Measurements from ENCODE around the gene YPEL3.

The YPEL3 gene

DNA sequence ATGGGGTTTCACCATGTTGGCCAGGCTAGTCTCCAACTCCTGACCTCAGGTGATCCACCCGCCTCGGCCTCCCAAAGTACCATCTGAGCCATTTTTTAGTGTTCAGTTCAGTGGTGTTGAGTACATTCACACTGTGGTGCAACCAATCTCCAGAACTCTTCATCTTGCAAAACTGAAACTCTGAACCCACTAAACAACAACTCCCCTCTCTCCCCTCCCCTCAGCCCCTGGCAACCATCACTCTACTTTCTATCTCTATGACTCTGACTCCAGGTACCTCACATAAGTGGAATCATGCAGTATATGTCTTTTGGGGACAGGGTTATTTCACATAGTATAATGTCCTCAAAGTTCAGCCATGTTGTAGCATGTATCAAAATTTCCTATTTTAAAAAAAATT, 45.7 kb upstream of the YPEL3 start:
- no peak overlapping the region for H3K4me3 ChIP-seq (ENCODE audit: control insufficient read depth, low read depth, low read length)
- DNase-seq (ENCODE audit: low read depth) = no peak
- TF ChIP-seq, protein P1, sequence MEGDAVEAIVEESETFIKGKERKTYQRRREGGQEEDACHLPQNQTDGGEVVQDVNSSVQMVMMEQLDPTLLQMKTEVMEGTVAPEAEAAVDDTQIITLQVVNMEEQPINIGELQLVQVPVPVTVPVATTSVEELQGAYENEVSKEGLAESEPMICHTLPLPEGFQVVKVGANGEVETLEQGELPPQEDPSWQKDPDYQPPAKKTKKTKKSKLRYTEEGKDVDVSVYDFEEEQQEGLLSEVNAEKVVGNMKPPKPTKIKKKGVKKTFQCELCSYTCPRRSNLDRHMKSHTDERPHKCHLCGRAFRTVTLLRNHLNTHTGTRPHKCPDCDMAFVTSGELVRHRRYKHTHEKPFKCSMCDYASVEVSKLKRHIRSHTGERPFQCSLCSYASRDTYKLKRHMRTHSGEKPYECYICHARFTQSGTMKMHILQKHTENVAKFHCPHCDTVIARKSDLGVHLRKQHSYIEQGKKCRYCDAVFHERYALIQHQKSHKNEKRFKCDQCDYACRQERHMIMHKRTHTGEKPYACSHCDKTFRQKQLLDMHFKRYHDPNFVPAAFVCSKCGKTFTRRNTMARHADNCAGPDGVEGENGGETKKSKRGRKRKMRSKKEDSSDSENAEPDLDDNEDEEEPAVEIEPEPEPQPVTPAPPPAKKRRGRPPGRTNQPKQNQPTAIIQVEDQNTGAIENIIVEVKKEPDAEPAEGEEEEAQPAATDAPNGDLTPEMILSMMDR (conservative IDR thresholded peaks at IDR 0.05; ENCODE audit: control insufficient read depth, insufficient read depth, low read depth, low read length) = no peak

DNA sequence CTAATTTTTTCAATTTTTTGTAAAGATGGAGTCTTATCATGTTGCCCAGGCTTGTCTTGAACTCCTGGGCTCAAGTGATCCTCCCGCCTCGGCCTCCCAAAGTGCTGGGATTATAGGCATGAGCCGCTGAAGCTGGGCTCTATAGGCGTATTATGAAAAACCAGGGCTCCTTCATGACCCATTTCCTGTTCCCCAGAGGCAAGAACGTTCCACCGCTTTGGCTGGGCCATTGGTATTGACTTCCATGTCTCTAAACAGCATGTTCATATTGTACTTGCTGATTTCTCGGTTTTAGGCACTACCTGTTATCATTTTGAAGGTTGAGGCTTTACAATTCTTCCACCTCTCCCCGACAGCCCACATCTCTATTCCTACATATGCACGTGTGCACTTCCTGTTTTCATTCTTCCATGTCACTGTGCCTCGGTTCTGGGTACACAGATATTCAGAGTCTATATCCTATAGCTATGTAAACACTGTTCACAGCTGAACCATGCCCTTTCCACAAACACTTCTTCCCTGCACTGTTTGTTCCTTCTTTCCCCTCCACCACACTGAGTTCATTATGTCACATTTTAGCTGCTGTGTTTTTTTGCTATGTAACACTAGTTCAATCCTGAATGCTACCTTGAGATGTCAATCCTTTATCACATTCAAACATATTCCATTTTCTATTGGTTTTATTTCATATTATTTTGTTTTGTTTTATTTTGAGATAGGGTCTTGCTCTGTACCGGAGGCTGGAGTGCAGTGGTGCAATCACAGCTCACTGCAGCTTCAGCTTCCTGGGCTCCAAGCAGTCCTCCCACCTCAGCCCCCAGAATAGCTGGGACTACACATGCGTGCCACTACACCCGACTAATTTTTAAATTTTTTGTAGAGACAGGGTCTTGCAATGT, 43.8 kb upstream of the YPEL3 start:
- no peak for DNase-seq (ENCODE audit: low read depth)
- no peak overlapping the region for H3K4me3 ChIP-seq (ENCODE audit: control insufficient read depth, low read depth, low read length)

DNA sequence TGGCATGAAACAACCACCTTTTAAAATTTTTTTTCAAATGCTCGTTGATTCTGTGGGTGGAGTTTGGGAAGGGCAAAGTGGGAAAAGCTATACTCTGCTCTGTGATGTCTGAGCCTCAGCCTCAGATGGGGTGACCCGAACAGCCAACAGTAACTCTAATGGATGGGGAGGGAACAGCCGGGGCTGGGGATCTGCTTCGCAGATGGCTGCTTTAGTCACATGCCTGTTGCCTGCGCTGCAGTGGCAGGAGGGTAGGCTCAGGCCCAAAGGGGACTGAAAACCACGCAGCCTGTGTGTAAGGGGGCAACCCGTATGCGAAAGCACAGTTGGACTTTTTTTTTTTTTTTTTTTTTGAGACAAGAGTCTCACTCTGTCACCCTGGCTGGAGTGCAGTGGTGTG, 41.9 kb upstream of the YPEL3 start:
- TF ChIP-seq, protein P1 (conservative IDR thresholded peaks at IDR 0.05; ENCODE audit: control insufficient read depth, insufficient read depth, low read depth, low read length) = no peak
- DNase-seq (ENCODE audit: low read depth) = no peak
- no peak overlapping the region for H3K4me3 ChIP-seq (ENCODE audit: control insufficient read depth, low read depth, low read length)

More for the DNA sequence above, 43.8 kb upstream of the YPEL3 start:
- TF ChIP-seq, protein P1 (conservative IDR thresholded peaks at IDR 0.05; ENCODE audit: control insufficient read depth, insufficient read depth, low read depth, low read length) = no peak

DNA sequence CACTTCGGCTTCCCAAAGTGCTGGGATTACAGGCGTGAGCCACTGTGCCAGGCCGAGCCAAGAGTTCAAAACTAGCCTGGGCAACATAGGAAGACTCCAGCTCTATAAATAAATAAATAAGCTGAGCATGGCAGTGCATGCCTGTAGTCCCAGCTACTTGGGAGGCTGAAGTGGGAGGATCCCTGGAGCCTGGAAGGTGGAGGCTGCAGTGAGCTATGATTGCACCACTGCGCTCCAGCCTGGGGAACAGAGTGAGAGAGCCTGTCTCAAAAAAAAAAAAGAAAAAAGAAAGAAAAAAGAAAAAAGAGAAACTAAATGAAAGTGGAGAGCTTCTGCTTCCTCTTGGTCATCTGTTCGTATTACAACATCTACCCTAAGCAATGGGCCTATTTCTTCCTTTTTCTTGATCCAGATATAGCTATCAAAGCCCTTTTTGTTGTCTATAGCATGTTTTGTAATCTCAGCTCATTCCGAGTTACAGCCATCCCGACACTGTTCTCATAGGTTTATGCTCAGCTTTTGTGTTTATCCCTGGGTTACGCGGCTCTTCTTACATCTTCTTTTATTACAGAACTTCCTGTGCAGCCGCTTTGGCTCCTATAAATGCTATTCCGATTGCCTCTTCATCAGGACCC, 41.1 kb upstream of the YPEL3 start:
- H3K4me3 ChIP-seq (ENCODE audit: control insufficient read depth, low read depth, low read length) = no peak overlapping the region
- DNase-seq (ENCODE audit: low read depth) = no peak
- TF ChIP-seq, protein P1 (conservative IDR thresholded peaks at IDR 0.05; ENCODE audit: control insufficient read depth, insufficient read depth, low read depth, low read length) = no peak

- DNase-seq (ENCODE audit: low read depth) = no peak
- TF ChIP-seq, protein P1 (conservative IDR thresholded peaks at IDR 0.05; ENCODE audit: control insufficient read depth, insufficient read depth, low read depth, low read length) = no peak
- H3K4me3 ChIP-seq (ENCODE audit: control insufficient read depth, low read depth, low read length) = no peak overlapping the region
These were observed 36.6 kb upstream of the YPEL3 start for GRCh38 chr16:30132591-30132990.

DNA sequence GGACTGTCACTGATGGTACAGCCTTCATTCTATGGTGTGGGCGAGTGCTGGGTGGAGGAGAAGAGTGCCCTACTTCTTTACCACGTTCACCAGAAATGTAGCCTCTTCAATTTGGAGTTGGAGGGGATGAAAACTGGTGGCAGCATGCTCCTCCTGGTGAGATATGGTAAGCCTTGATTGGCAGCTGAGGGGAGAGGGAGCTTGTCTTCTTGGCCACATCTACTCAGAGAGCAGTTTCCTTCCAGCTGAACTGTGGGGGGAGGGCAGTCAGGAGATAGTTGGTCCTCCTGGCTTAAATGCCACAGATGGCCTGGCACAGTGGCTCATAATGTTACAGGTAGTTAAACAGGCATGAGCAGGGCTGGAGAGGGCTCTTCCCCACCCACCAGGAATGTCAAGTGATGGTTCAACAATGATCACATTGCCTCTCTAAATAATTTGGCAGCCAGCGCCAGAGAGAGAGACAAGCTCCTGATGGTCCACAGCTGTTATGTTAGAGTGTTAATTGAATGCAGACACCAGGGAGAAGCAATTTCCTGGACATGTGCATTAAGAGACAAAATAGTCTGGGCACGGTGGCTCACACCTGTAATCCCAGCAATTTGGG, 36.0 kb upstream of the YPEL3 start:
- DNase-seq (ENCODE audit: low read depth) = no peak
- no peak overlapping the region for H3K4me3 ChIP-seq (ENCODE audit: control insufficient read depth, low read depth, low read length)
- TF ChIP-seq, protein P1 (conservative IDR thresholded peaks at IDR 0.05; ENCODE audit: control insufficient read depth, insufficient read depth, low read depth, low read length) = no peak

Data from fibroblast of mammary gland (primary cell).